ENCODE results near the gene TBC1D22A. TPM values are rescaled to one million over a fixed set of nuclear protein-coding genes. Genes with fewer than 3 reads are reported as not detected.
A peak's percentile ranks its signal among the peaks of the same experiment; 100 is the strongest.

The TBC1D22A gene
- total and polyA plus RNA-seq, 11 donors, result 9.4 to 30.7 (median 18.6) TPM

DNA sequence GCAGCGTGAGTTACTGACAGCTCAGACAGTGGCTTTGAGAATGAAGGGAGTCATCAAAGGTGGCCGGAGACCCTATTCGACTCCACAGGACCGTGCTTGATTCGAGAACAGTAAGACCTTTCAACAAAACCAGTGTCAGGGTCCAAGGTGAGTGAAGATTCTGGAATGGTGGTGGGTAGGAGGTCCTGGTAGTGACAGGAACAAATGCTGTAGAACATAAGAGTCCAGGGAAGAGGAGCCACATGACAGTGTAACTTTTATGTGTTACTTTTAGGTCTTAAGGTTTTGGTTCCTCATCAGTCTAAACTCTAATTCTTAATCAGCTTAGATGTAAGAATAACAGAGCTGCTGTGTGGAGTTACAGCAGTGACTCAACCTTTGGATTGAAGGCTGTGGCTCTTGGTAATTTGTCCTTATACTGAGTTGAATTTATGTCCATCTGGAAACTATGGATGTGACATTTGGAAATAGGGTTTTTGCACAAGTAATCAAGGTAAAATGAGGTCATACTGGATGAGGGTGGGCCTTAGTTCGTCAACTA lies 1.8 kb downstream of the TBC1D22A start:
- H3K4me1 ChIP-seq, result peaks cover 0 to 60% (median 34%) of the 10 kb centered on the region in 12 donors
- DNase-seq (no peak), ATAC-seq (no peak)
- TF ChIP-seq POLR2A (IDR thresholded peaks at IDR 0.05), result no peak
- TF ChIP-seq, protein P1, sequence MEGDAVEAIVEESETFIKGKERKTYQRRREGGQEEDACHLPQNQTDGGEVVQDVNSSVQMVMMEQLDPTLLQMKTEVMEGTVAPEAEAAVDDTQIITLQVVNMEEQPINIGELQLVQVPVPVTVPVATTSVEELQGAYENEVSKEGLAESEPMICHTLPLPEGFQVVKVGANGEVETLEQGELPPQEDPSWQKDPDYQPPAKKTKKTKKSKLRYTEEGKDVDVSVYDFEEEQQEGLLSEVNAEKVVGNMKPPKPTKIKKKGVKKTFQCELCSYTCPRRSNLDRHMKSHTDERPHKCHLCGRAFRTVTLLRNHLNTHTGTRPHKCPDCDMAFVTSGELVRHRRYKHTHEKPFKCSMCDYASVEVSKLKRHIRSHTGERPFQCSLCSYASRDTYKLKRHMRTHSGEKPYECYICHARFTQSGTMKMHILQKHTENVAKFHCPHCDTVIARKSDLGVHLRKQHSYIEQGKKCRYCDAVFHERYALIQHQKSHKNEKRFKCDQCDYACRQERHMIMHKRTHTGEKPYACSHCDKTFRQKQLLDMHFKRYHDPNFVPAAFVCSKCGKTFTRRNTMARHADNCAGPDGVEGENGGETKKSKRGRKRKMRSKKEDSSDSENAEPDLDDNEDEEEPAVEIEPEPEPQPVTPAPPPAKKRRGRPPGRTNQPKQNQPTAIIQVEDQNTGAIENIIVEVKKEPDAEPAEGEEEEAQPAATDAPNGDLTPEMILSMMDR (IDR thresholded peaks at IDR 0.05), result no peak
- peaks cover 0 to 5% (median 0%) of the 10 kb centered on the region in 9 donors for H3K36me3 ChIP-seq
- H3K27ac ChIP-seq, result peak overlapping the region in 3 of 12 donors; percentile 94 to 97 (median 95)
- intact Hi-C loops (cut with DNase I), result loop anchor here in 4 of 10 donors (5.0 kb wide), 3 partner anchors 33 to 38 kb away; no protein-coding TSS in a partner anchor
- H3K27me3 ChIP-seq, result no peaks in the 10 kb centered on the region
- H3K4me3 ChIP-seq, result peak overlapping the region in 4 of 12 donors; percentile 9 to 86 (median 46)
- WGBS, 4 donors, result 89 to 92% (median 90%) methylated on average over 6 of the region's 6 CpGs
- H3K9me3 ChIP-seq, result no peaks in the 10 kb centered on the region

DNA sequence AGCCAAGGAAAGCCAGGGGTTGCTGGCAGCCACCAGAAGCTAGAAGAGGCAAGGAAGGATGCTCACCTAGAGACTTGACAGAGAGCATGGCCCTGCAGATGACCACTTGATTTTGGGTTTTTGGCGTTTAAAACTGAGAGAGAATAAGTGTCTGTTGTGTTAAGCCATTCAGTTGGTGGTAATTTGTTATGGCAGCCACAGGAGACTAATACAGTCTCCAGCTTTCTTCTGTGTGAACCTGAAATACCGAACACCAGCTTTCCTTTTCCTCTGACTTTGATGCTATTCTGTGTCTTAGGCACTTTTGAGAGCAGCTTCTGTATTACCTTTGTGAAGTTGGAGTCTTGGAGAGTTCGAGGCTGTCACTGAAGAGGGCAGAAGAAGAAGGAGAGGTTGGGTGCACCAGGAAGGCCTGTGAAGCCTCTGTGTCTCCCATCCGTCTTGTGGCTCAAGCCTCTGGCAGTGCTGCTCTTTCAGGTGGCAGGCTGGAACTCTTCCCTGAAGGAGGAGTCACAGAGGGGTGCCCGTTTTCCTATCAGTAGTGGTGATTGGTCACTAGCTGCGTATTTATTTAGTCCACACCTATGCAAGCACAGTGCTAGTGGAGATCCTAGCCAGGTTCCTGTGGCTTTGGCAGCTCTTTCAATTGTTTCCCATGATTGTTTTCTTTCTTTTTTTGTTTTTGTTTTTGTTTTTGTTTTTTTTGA lies 2.5 kb downstream of the TBC1D22A start:
- no peaks in the 10 kb centered on the region for H3K9me3 ChIP-seq
- DNase-seq (no peak), ATAC-seq (no peak)
- peaks cover 0 to 5% (median 0%) of the 10 kb centered on the region in 9 donors for H3K36me3 ChIP-seq
- peaks cover 3 to 65% (median 41%) of the 10 kb centered on the region in 12 donors for H3K4me1 ChIP-seq
- H3K27me3 ChIP-seq, result no peaks in the 10 kb centered on the region
- WGBS, 4 donors, result 76 to 80% (median 79%) methylated on average over 6 of the region's 6 CpGs
- peak overlapping the region in 1 of 12 donors; percentile 12 for H3K4me3 ChIP-seq
- H3K27ac ChIP-seq, result peak overlapping the region in 1 of 12 donors; percentile 97
- intact Hi-C loops (cut with DNase I), result loop anchor here in 4 of 10 donors (5.0 kb wide), 3 partner anchors 32 to 38 kb away; no protein-coding TSS in a partner anchor
- TF ChIP-seq, protein P1 (IDR thresholded peaks at IDR 0.05), result no peak
- TF ChIP-seq POLR2A (IDR thresholded peaks at IDR 0.05), result no peak

DNA sequence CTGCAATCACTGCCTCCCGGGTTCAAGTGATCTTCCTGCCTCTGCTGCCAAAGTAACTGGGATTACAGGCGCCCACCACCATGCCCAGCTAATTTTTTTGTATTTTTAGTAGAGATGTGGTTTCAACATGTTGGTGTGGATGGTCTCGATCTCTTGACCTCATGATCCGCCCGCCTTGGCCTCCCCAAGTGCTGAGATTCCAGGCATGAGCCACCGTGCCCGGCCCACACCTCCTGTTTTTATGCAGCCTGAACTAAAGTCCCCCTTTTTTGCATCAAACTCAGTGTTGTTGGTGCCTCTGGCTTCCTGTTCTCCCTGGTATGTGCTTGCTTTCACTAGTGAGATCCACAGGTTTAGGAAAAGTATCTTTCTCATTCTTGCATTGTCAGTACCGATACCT lies 4.2 kb downstream of the TBC1D22A start:
- intact Hi-C loops (cut with DNase I), result no loop called here
- no peaks in the 10 kb centered on the region for H3K36me3 ChIP-seq
- no peak overlapping the region for H3K4me3 ChIP-seq
- no peaks in the 10 kb centered on the region for H3K9me3 ChIP-seq
- ATAC-seq (no peak), DNase-seq (no peak)
- no peaks in the 10 kb centered on the region for H3K27me3 ChIP-seq
- TF ChIP-seq, protein P1 (IDR thresholded peaks at IDR 0.05), result no peak
- no peak for TF ChIP-seq POLR2A (IDR thresholded peaks at IDR 0.05)
- H3K4me1 ChIP-seq, result peaks cover 6 to 75% (median 49%) of the 10 kb centered on the region in 12 donors
- H3K27ac ChIP-seq, result no peak overlapping the region
- 91 to 98% (median 94%) methylated on average over 8 of the region's 8 CpGs for WGBS, 4 donors

DNA sequence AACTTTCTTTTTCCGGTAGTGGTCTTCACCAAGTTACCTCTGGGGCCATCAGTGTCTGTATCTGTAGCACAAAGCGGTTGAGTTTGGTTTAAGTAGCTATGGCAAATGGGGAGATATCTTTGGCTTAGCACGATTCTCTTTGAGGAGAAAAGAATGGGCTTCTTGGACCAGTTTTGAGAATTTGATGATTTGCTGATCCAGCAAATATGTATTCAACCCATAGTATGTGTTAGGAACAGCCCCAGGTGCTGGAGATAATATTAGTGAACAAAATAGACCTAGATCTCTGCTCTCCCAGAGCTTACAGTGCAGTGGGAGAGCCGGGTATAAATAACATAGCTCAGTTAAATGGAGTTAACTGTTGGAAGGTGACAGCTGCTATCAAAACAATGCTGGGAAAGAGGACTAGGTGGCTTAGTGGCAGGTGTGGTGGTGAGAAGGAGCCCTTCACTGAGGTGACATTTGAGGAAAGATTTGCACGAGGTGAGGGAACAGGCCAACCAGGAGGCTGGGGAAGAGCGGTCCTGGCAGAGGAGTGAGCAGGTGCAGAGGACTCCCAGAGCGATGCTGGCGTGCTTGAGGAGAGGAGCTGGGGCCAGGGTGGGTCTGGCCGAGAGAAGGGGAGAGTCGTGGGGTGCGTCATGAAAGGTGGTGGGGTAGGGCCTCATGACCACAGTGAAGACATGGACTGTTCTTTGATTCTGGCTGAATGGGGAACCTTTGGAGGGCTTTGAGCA lies 5.0 kb downstream of the TBC1D22A start:
- no peaks in the 10 kb centered on the region for H3K9me3 ChIP-seq
- no peaks in the 10 kb centered on the region for H3K27me3 ChIP-seq
- no peaks in the 10 kb centered on the region for H3K36me3 ChIP-seq
- DNase-seq (no peak), ATAC-seq (no peak)
- peaks cover 6 to 73% (median 46%) of the 10 kb centered on the region in 12 donors for H3K4me1 ChIP-seq
- H3K4me3 ChIP-seq, result no peak overlapping the region
- 89 to 94% (median 91%) methylated on average over 11 of the region's 11 CpGs for WGBS, 4 donors
- peak overlapping the region in 8 of 12 donors; percentile 66 to 96 (median 70) for H3K27ac ChIP-seq
- intact Hi-C loops (cut with DNase I), result no loop called here
- TF ChIP-seq, protein P1 (IDR thresholded peaks at IDR 0.05), result no peak
- TF ChIP-seq POLR2A (IDR thresholded peaks at IDR 0.05), result no peak

Data from heart left ventricle (tissue), 16 donors.